ENCODE measurements around the gene METTL18. TPM values are rescaled to one million over a fixed set of nuclear protein-coding genes. Genes with fewer than 3 reads are reported as not detected.
"Not testable (repeated sequence)": the region's sequence is repeated elsewhere in the genome, so short reads cannot be mapped to it uniquely, and the experiment has no call there.

METTL18 gene
- total and polyA plus RNA-seq, 9 donors: 5.7 to 9.9 (median 7.9) TPM

- H3K36me3 ChIP-seq (ENCODE audit: control insufficient read depth, insufficient read depth, low read length): peaks cover 4% of the 10 kb centered on the region
- H3K4me1 ChIP-seq (ENCODE audit: control insufficient read depth, insufficient read depth, low read length): no peaks in the 10 kb centered on the region
- H3K27me3 ChIP-seq (ENCODE audit: control insufficient read depth, insufficient read depth, low read length): no peaks in the 10 kb centered on the region
- H3K9me3 ChIP-seq (replicated peaks; ENCODE audit: control insufficient read depth, low read depth, low read length): no peaks in the 10 kb centered on the region
- WGBS (ENCODE audit: insufficient coverage): no CpG with 5 or more reads among the region's 1 CpG
- no peak overlapping the region for H3K4me3 ChIP-seq (ENCODE audit: low read length)
- H3K27ac ChIP-seq (ENCODE audit: low read length): no peak overlapping the region
- DNase-seq: no peak
Measured at GRCh38 chr1:169816617-169817016, 21.9 kb upstream of the METTL18 start.

- DNase-seq: no peak
- H3K9me3 ChIP-seq (replicated peaks; ENCODE audit: control insufficient read depth, low read depth, low read length): no peaks in the 10 kb centered on the region
- peaks cover 4% of the 10 kb centered on the region for H3K36me3 ChIP-seq (ENCODE audit: control insufficient read depth, insufficient read depth, low read length)
- H3K4me3 ChIP-seq (ENCODE audit: low read length): no peak overlapping the region
- no CpG with 5 or more reads among the region's 2 CpGs for WGBS (ENCODE audit: insufficient coverage)
- H3K27me3 ChIP-seq (ENCODE audit: control insufficient read depth, insufficient read depth, low read length): no peaks in the 10 kb centered on the region
- no peak overlapping the region for H3K27ac ChIP-seq (ENCODE audit: low read length)
- H3K4me1 ChIP-seq (ENCODE audit: control insufficient read depth, insufficient read depth, low read length): no peaks in the 10 kb centered on the region
Measured at GRCh38 chr1:169814265-169814664, 19.6 kb upstream of the METTL18 start.

DNA sequence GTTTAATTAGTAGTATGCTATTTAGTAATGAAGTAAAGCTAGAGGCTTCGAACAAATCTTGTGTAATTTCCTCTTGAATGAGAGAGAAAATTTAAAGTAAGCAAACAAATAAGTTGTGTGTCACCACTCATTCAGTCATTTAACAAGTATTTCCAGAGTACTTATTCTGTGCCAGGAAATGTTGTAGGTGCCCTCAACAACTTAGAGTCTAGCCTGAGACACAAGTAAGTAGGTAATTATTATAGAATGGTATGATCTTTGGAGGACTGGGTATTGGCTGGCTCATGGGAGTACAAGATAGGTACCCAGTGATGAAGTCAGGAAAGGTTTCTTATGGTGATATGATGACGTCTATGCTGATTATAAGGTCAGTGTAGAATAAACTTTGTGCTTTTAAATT lies 17.4 kb upstream of the METTL18 start:
- no peak overlapping the region for H3K27ac ChIP-seq (ENCODE audit: low read length)
- no peak for DNase-seq
- H3K9me3 ChIP-seq (replicated peaks; ENCODE audit: control insufficient read depth, low read depth, low read length): no peaks in the 10 kb centered on the region
- H3K36me3 ChIP-seq (ENCODE audit: control insufficient read depth, insufficient read depth, low read length): peaks cover 8% of the 10 kb centered on the region
- WGBS (ENCODE audit: insufficient coverage): 88% methylated on average over 1 of the region's 2 CpGs
- no peaks in the 10 kb centered on the region for H3K4me1 ChIP-seq (ENCODE audit: control insufficient read depth, insufficient read depth, low read length)
- H3K27me3 ChIP-seq (ENCODE audit: control insufficient read depth, insufficient read depth, low read length): no peaks in the 10 kb centered on the region
- no peak overlapping the region for H3K4me3 ChIP-seq (ENCODE audit: low read length)

DNA sequence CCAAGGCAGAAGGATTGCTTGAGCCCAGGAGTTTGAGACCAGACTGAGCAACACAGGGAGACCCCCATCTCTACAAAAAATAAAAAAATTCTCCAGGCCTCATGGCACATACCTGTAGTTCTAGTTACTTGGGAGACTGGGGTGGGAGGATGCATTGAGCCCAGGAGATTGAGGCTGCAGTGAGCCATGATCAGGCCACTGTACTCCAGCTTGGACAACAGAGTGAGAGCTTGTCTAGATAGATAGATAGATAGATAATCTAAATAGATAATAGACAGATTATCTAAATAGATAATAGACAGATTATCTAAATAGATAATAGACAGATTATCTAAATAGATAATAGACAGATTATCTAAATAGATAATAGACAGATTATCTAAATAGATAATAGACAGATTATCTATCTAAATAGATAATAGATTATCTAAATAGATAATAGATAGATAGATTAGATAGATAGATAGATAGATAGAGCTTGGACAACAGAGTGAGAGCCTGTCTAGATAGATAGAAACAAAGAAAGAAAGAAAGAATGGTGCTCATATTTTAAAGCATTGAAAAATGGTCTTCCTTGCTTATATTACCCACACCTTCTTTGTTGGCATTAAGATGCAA lies 16.8 kb upstream of the METTL18 start:
- H3K4me3 ChIP-seq (ENCODE audit: low read length); H3K27me3 ChIP-seq (ENCODE audit: control insufficient read depth, insufficient read depth, low read length); H3K9me3 ChIP-seq (replicated peaks; ENCODE audit: control insufficient read depth, low read depth, low read length); DNase-seq; H3K27ac ChIP-seq (ENCODE audit: low read length); H3K4me1 ChIP-seq (ENCODE audit: control insufficient read depth, insufficient read depth, low read length): not testable (repeated sequence)
- H3K36me3 ChIP-seq (ENCODE audit: control insufficient read depth, insufficient read depth, low read length): peaks cover 11% of the 10 kb centered on the region

GRCh38 chr1:169809370-169810095 lies 14.8 kb upstream of the METTL18 start:
- Histone ChIP-seq H3K36me3 (ENCODE audit: control insufficient read depth, insufficient read depth, low read length) (peaks cover 11% of the 10 kb centered on the region), H3K9me3 (replicated peaks; ENCODE audit: control insufficient read depth, low read depth, low read length) (no peaks in the 10 kb centered on the region), H3K4me1 (ENCODE audit: control insufficient read depth, insufficient read depth, low read length) (no peaks in the 10 kb centered on the region), H3K27me3 (ENCODE audit: control insufficient read depth, insufficient read depth, low read length) (no peaks in the 10 kb centered on the region), H3K27ac (ENCODE audit: low read length) (no peak overlapping the region), H3K4me3 (ENCODE audit: low read length) (no peak overlapping the region)
- DNase-seq: peak; percentile 44
- 100% methylated on average over 2 of the region's 4 CpGs for WGBS (ENCODE audit: insufficient coverage)

- no peak overlapping the region for H3K27ac ChIP-seq (ENCODE audit: low read length)
- no CpG with 5 or more reads among the region's 2 CpGs for WGBS (ENCODE audit: insufficient coverage)
- no peaks in the 10 kb centered on the region for H3K9me3 ChIP-seq (replicated peaks; ENCODE audit: control insufficient read depth, low read depth, low read length)
- no peaks in the 10 kb centered on the region for H3K4me1 ChIP-seq (ENCODE audit: control insufficient read depth, insufficient read depth, low read length)
- H3K27me3 ChIP-seq (ENCODE audit: control insufficient read depth, insufficient read depth, low read length): no peaks in the 10 kb centered on the region
- no peak for DNase-seq
- no peak overlapping the region for H3K4me3 ChIP-seq (ENCODE audit: low read length)
- H3K36me3 ChIP-seq (ENCODE audit: control insufficient read depth, insufficient read depth, low read length): peaks cover 13% of the 10 kb centered on the region
Measured at GRCh38 chr1:169804941-169805340, 10.2 kb upstream of the METTL18 start.

DNA sequence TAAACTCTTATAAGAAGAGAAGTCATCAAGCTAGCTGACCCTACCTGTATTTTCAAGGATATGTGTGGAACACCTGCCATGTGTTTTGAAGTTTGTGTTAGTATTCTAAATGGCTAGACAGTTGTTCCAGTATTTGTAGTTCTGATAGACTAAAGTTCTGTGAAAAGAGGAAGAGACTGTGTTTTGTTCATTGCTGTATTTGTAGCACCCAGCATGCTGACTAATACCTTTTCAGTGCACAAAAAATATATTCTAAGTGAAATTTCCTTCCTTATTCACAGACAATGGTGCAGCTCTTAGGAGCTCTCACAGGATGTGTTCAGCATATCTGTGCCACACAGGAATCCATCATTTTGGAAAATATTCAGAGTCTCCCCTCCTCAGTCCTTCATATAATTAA lies 8.2 kb upstream of the METTL18 start:
- no peaks in the 10 kb centered on the region for H3K27me3 ChIP-seq (ENCODE audit: control insufficient read depth, insufficient read depth, low read length)
- H3K9me3 ChIP-seq (replicated peaks; ENCODE audit: control insufficient read depth, low read depth, low read length): no peaks in the 10 kb centered on the region
- no peak overlapping the region for H3K27ac ChIP-seq (ENCODE audit: low read length)
- H3K4me1 ChIP-seq (ENCODE audit: control insufficient read depth, insufficient read depth, low read length): no peaks in the 10 kb centered on the region
- no peak overlapping the region for H3K4me3 ChIP-seq (ENCODE audit: low read length)
- DNase-seq: peak; percentile 33
- H3K36me3 ChIP-seq (ENCODE audit: control insufficient read depth, insufficient read depth, low read length): peaks cover 12% of the 10 kb centered on the region

- Histone ChIP-seq H3K4me1 (ENCODE audit: control insufficient read depth, insufficient read depth, low read length) (peaks cover 4% of the 10 kb centered on the region), H3K27me3 (ENCODE audit: control insufficient read depth, insufficient read depth, low read length) (no peaks in the 10 kb centered on the region), H3K36me3 (ENCODE audit: control insufficient read depth, insufficient read depth, low read length) (peaks cover 3% of the 10 kb centered on the region), H3K9me3 (replicated peaks; ENCODE audit: control insufficient read depth, low read depth, low read length) (no peaks in the 10 kb centered on the region), H3K27ac (ENCODE audit: low read length) (no peak overlapping the region), H3K4me3 (ENCODE audit: low read length) (no peak overlapping the region)
- WGBS (ENCODE audit: insufficient coverage): 60% methylated on average over 1 of the region's 5 CpGs
- no peak for DNase-seq
Measured at GRCh38 chr1:169797281-169797680, 2.6 kb upstream of the METTL18 start.

GRCh38 chr1:169796274-169796810 lies 1.6 kb upstream of the METTL18 start:
- peaks cover 4% of the 10 kb centered on the region for H3K4me1 ChIP-seq (ENCODE audit: control insufficient read depth, insufficient read depth, low read length)
- DNase-seq: no peak
- no peaks in the 10 kb centered on the region for H3K9me3 ChIP-seq (replicated peaks; ENCODE audit: control insufficient read depth, low read depth, low read length)
- WGBS (ENCODE audit: insufficient coverage): no CpG with 5 or more reads among the region's 7 CpGs
- H3K27ac ChIP-seq (ENCODE audit: low read length): no peak overlapping the region
- no peak overlapping the region for H3K4me3 ChIP-seq (ENCODE audit: low read length)
- H3K36me3 ChIP-seq (ENCODE audit: control insufficient read depth, insufficient read depth, low read length): peaks cover 3% of the 10 kb centered on the region
- no peaks in the 10 kb centered on the region for H3K27me3 ChIP-seq (ENCODE audit: control insufficient read depth, insufficient read depth, low read length)

DNA sequence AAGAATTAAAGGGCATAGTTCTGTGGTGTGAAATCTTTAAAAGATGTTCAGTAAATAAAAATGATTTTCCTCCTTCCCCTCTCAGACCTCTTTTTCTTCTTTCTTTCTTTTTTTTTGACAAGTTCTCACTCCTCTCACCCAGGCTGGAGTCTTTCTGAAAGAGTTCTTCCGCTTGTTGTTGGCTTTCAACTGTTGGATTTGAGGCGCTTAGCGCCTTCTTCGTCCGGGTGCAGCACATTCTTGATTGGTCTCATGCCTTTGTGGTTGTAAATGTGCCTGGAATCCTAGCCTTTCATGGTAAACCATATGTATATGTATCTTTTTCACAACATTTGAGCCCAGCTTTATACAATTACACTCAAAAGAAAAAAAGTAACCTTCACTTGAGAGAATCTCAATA lies 980 bp upstream of the METTL18 start:
- H3K4me1 ChIP-seq (ENCODE audit: control insufficient read depth, insufficient read depth, low read length): peaks cover 4% of the 10 kb centered on the region
- no peaks in the 10 kb centered on the region for H3K9me3 ChIP-seq (replicated peaks; ENCODE audit: control insufficient read depth, low read depth, low read length)
- no peaks in the 10 kb centered on the region for H3K27me3 ChIP-seq (ENCODE audit: control insufficient read depth, insufficient read depth, low read length)
- peak overlapping the region; percentile 81 for H3K4me3 ChIP-seq (ENCODE audit: low read length)
- H3K27ac ChIP-seq (ENCODE audit: low read length): no peak overlapping the region
- H3K36me3 ChIP-seq (ENCODE audit: control insufficient read depth, insufficient read depth, low read length): peaks cover 3% of the 10 kb centered on the region
- no CpG with 5 or more reads among the region's 5 CpGs for WGBS (ENCODE audit: insufficient coverage)
- DNase-seq: no peak

All from muscle of leg (tissue), 11 donors.